ENCODE data around the gene C19orf25.

DNA sequence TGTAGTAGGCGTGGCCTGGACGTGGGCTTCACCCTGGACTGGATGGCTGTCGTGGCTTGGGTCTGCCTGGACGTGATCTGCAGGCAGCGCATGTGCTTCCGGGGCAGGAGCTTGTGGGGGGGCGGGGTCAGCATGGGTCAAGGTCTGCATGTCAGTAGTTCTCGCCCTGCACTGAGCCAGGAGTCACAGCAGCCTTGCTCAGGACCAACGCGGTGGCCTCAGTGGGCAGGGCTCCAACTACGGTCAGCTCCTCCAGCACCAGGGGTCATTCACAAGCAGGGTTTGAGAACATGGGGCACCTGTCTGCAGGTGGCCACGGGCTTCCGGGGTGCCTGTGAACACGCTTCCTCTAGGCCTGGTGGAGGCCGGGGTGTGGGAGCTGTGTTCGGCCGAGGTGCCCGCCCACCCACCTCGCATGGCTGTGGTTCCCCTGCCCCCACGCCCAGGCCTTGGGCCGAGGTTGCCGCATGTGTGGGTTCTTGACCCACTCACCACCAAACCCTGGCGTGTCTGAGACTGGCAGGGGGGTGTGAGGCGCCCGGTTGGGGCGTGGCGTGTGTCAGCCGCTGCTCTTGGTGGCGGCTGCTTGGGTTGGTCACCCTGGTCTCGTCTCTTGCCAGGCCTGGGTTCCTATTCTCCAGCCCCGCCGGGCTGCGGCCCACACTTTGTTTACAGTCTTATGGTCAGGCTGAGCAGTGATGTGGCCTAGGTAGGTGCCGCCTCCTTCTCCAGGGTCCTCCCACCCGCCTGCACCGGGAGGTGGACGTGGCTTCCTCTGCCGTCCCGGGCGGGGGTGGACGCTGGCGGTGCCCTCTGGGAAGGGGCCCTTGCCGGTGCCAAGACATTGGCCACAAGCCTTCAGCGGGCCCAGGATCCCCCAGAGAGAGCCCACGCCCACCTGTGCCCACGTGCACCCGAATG lies 45.6 kb downstream of the C19orf25 start:
- TF ChIP-seq EZH2 (IDR thresholded peaks at IDR 0.05; ENCODE audit: low read length, missing control alignments): no peak
- TF ChIP-seq, protein P1, sequence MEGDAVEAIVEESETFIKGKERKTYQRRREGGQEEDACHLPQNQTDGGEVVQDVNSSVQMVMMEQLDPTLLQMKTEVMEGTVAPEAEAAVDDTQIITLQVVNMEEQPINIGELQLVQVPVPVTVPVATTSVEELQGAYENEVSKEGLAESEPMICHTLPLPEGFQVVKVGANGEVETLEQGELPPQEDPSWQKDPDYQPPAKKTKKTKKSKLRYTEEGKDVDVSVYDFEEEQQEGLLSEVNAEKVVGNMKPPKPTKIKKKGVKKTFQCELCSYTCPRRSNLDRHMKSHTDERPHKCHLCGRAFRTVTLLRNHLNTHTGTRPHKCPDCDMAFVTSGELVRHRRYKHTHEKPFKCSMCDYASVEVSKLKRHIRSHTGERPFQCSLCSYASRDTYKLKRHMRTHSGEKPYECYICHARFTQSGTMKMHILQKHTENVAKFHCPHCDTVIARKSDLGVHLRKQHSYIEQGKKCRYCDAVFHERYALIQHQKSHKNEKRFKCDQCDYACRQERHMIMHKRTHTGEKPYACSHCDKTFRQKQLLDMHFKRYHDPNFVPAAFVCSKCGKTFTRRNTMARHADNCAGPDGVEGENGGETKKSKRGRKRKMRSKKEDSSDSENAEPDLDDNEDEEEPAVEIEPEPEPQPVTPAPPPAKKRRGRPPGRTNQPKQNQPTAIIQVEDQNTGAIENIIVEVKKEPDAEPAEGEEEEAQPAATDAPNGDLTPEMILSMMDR (conservative IDR thresholded peaks at IDR 0.05 in 1 of 2, IDR thresholded peaks at IDR 0.05 in 1 of 2; ENCODE audit: low read depth in 1 of 2, low read length in 2 of 2): no peak
